HEK293 (cell line): ENCODE measurements around the gene FSTL4.

Source experiments
- CTCF ChIA-PET: fragments of 350-600 bp; formaldehyde crosslinking; extraction: SDS; loops from one replicate; lab custom pipeline; 2021; ENCODE audit warnings: antibody characterized with exemption; lab: Yijun Ruan, JAX
- POLR2A ChIA-PET: fragments of 300-600 bp; formaldehyde crosslinking; extraction: SDS; loops from one replicate; lab custom pipeline; 2020; ENCODE audit warnings: antibody characterized with exemption, inconsistent platforms; lab: Yijun Ruan, JAX
- H3K27ac ChIP-seq: fragments of 200-500 bp; sonication (Bioruptor generic); 2 replicates; pipeline ENCODE4 v1.5.1; 2014; ENCODE audit warnings: low read depth, low read length, control low read depth, inconsistent platforms; ENCODE audit errors: extremely low read depth
- H3K36me3 ChIP-seq, 2 experiments: fragments of 200-500 bp in 1 of 2; sonication (Bioruptor generic) in 1 of 2; 1 replicate in 1 of 2; 2 replicates in 1 of 2; pipeline ENCODE4 v1.5.1; 2014 to 2017; ENCODE audit warnings: inconsistent platforms in 2 of 2, low read length in 2 of 2; ENCODE audit not compliant: control insufficient read depth in 2 of 2, insufficient read depth in 1 of 2
- H3K4me1 ChIP-seq: fragments of 200-500 bp; sonication (Bioruptor generic); 2 replicates; pipeline ENCODE4 v1.5.1; 2014; ENCODE audit warnings: mild to moderate bottlenecking, low read length, inconsistent platforms; ENCODE audit not compliant: control insufficient read depth, insufficient read depth
- H3K4me3 ChIP-seq: 2 replicates; pipeline ENCODE4 v1.5.1; 2011; ENCODE audit warnings: low read depth, mild to moderate bottlenecking, control low read depth, low read length, moderate library complexity
- H3K9me3 ChIP-seq: fragments of 200-500 bp; sonication (Bioruptor generic); 2 replicates; pipeline ENCODE4 v1.5.1; 2014; ENCODE audit warnings: low read depth, low read length, inconsistent platforms; ENCODE audit not compliant: control insufficient read depth, insufficient read depth
- FEZF1 ChIP-seq: fragments of 450-650 bp; formaldehyde crosslinking; IDR thresholded peaks from 2 replicates; pipeline ENCODE4 v1.5.1; 2016; ENCODE audit warnings: missing biosample characterization, missing genetic modification characterization
- HOXD13 ChIP-seq: sonication (generic); formaldehyde crosslinking; IDR thresholded peaks from 2 replicates; pipeline ENCODE4 v1.8.0; 2022; ENCODE audit warnings: missing genetic modification reagents, borderline replicate concordance
- OSR2 ChIP-seq: fragments of 450-650 bp; formaldehyde crosslinking; IDR thresholded peaks from 2 replicates; pipeline ENCODE4 v1.5.1; 2016; ENCODE audit warnings: missing biosample characterization, missing genetic modification characterization
- OVOL3 ChIP-seq: fragments of 450-650 bp; formaldehyde crosslinking; IDR thresholded peaks from 2 replicates; pipeline ENCODE4 v1.5.1; 2016; ENCODE audit warnings: missing biosample characterization, missing genetic modification characterization
- ZEB2 ChIP-seq: fragments of 450-650 bp; formaldehyde crosslinking; IDR thresholded peaks from 2 replicates; pipeline ENCODE4 v1.5.1; 2016; ENCODE audit warnings: missing biosample characterization, missing genetic modification characterization
- ZFP41 ChIP-seq: fragments of 450-650 bp; formaldehyde crosslinking; IDR thresholded peaks from 2 replicates; pipeline ENCODE4 v1.5.1; 2016; ENCODE audit warnings: missing biosample characterization, missing genetic modification characterization, borderline replicate concordance
- ZIC2 ChIP-seq: fragments of 450-650 bp; formaldehyde crosslinking; IDR thresholded peaks from 2 replicates; pipeline ENCODE4 v1.5.1; 2016; ENCODE audit warnings: missing biosample characterization, missing genetic modification characterization
- ZNF146 ChIP-seq: fragments of 450-650 bp; formaldehyde crosslinking; IDR thresholded peaks from 2 replicates; pipeline ENCODE4 v1.5.1; 2016; ENCODE audit warnings: missing biosample characterization, missing genetic modification characterization
- ZNF184 ChIP-seq: fragments of 450-650 bp; IDR thresholded peaks from 2 replicates; pipeline ENCODE4 v1.5.1; 2018; ENCODE audit warnings: missing biosample characterization, mild to moderate bottlenecking, missing genetic modification characterization
- ZNF202 ChIP-seq: fragments of 450-650 bp; formaldehyde crosslinking; IDR thresholded peaks from 2 replicates; pipeline ENCODE4 v1.5.1; 2016; ENCODE audit warnings: missing biosample characterization, missing genetic modification characterization, borderline replicate concordance
- ZNF274 ChIP-seq, 2 experiments: fragments of 200-500 bp in 1 of 2; fragments of 450-650 bp in 1 of 2; sonication (Bioruptor generic) in 1 of 2; formaldehyde crosslinking in 1 of 2; IDR thresholded peaks; 2 replicates each; pipeline versions ENCODE4 v1.5.1 to v1.6.1; 2014 to 2016; ENCODE audit warnings: borderline replicate concordance in 1 of 2, inconsistent platforms in 1 of 2, low read length in 1 of 2, missing biosample characterization in 1 of 2, missing genetic modification characterization in 1 of 2
- ZNF335 ChIP-seq: fragments of 450-650 bp; formaldehyde crosslinking; conservative IDR thresholded peaks from 2 replicates; pipeline ENCODE4 v1.5.1; 2016; ENCODE audit warnings: missing biosample characterization, missing genetic modification characterization
- ZNF423 ChIP-seq: fragments of 450-650 bp; formaldehyde crosslinking; IDR thresholded peaks from 2 replicates; pipeline ENCODE4 v1.5.1; 2016; ENCODE audit warnings: missing biosample characterization, missing genetic modification characterization
- ZNF473 ChIP-seq: fragments of 450-650 bp; formaldehyde crosslinking; IDR thresholded peaks from 2 replicates; pipeline ENCODE4 v1.5.1; 2017; ENCODE audit warnings: missing biosample characterization, missing genetic modification characterization
- ZNF48 ChIP-seq: fragments of 450-650 bp; formaldehyde crosslinking; IDR thresholded peaks from 2 replicates; pipeline ENCODE4 v1.5.1; 2016; ENCODE audit warnings: missing biosample characterization, missing genetic modification characterization
- ZNF501 ChIP-seq: fragments of 450-650 bp; formaldehyde crosslinking; IDR thresholded peaks from 2 replicates; pipeline ENCODE4 v1.5.1; 2016; ENCODE audit warnings: missing biosample characterization, missing genetic modification characterization
- ZNF558 ChIP-seq: fragments of 450-650 bp; formaldehyde crosslinking; IDR thresholded peaks from 2 replicates; pipeline ENCODE4 v1.5.1; 2016; ENCODE audit warnings: missing biosample characterization, missing genetic modification characterization
- ZNF610 ChIP-seq: fragments of 450-650 bp; formaldehyde crosslinking; IDR thresholded peaks from 2 replicates; pipeline ENCODE4 v1.5.1; 2016; ENCODE audit warnings: missing biosample characterization, missing genetic modification characterization, borderline replicate concordance
- ZNF629 ChIP-seq: fragments of 450-650 bp; formaldehyde crosslinking; IDR thresholded peaks from 2 replicates; pipeline ENCODE4 v1.5.1; 2017; ENCODE audit warnings: missing biosample characterization, missing genetic modification characterization
- ZNF768 ChIP-seq: fragments of 450-650 bp; formaldehyde crosslinking; IDR thresholded peaks from 2 replicates; pipeline ENCODE4 v1.5.1; 2018; ENCODE audit warnings: missing biosample characterization, mild to moderate bottlenecking, missing genetic modification characterization
- ZSCAN23 ChIP-seq: fragments of 450-650 bp; formaldehyde crosslinking; IDR thresholded peaks from 2 replicates; pipeline ENCODE4 v1.5.1; 2016; ENCODE audit warnings: missing biosample characterization, missing genetic modification characterization
- TF ChIP-seq, protein P1 (sequence below): fragments of 450-650 bp; formaldehyde crosslinking; IDR thresholded peaks from 2 replicates; pipeline ENCODE4 v1.5.1; 2016; ENCODE audit warnings: missing biosample characterization, missing genetic modification characterization
- TF ChIP-seq, protein P2 (sequence below): fragments of 450-650 bp; formaldehyde crosslinking; IDR thresholded peaks from 2 replicates; pipeline ENCODE4 v1.5.1; 2016; ENCODE audit warnings: missing biosample characterization, missing genetic modification characterization, borderline replicate concordance

Gene FSTL4

DNA sequence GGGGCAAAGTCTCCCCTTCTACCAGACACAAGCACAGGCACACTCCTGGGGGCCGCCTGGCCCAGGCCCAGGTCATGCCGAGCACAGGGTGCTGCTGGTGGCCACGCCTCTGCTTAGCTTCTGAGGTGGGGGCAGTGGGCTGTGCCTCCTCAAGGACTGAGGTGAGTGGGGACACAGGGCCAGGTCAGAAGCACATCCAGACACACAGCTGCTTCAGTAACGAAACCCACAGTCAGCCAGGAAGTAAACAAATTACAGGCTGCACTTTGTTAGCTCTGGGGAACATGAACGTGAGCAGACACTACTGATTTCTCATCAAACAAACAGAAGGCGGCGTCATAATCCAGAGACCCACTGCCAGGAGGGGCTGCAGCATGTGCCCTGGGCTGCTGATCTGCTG is 368.1 kb downstream of the FSTL4 start (continued):
- TF ChIP-seq ZIC2: peak; percentile 43

DNA sequence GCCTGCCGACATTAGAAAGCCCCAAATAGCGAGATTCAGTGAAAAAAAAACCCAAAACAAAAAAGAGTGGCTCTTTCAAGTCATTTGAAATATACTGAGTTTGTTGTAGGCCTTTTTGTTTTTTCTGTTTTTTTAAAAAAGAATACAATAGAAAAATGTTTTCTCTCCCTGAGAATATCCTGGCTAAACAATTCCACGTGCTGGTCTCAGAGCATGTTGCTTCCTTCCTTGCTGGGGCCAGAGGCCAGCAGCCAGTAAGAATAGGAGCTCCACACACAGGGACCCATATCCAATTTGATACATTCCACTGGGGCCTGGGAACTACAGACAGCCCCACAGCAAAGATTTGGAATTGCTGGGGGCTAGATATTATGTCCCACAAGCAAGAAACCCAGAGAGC is 369.1 kb downstream of the FSTL4 start:
- no peaks in the 10 kb centered on the region for H3K36me3 ChIP-seq
- peaks cover 10% of the 10 kb centered on the region for H3K4me1 ChIP-seq
- no peak overlapping the region for H3K27ac ChIP-seq
- H3K4me3 ChIP-seq: no peak overlapping the region
- ChIA-PET CTCF (interaction anchor here (1.2 kb wide), 1 partner anchor 132 kb away, joined by 3 read pairs; no protein-coding TSS in a partner anchor), POLR2A (no interaction called here)
- no peak for TF ChIP-seq OVOL3 (tag by site-specific recombination)
- H3K9me3 ChIP-seq: no peaks in the 10 kb centered on the region

DNA sequence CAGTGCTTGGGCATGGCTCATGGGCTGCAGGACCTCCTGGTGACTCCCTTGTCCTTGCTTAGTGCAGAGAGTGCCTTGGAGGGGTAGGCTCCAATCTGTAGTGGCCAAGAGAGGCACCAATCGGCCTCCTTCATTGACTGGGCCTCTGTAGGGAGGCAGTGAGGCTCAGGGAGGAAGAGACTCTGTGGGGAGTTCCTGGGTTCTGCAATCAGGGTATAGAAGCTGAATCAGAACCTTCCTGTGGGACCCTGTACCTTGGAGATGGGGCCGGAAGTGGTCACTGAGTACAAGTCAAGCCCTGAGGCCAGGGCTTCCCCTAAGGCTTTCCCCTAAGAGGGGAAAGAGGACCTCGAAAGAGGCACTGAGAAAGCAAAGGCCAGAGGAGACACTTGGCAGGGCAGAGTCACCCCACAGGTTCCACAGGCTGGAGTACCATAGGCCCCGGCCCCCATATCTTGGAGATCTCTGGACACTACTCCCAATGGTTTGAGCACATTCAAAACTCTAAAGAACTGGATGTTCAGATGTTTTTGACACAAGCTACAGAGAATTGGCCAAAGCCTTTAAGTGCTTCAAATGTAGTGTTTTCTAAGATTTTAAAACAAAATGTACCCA is 370.0 kb downstream of the FSTL4 start:
- ChIA-PET POLR2A (no interaction called here), CTCF (interaction anchor here (1.2 kb wide), 1 partner anchor 131 kb away, joined by 3 read pairs; no protein-coding TSS in a partner anchor)
- Histone ChIP-seq H3K4me3 (no peak overlapping the region), H3K27ac (no peak overlapping the region), H3K4me1 (peaks cover 10% of the 10 kb centered on the region)
- no peak for TF ChIP-seq FEZF1 (tag by site-specific recombination)
- TF ChIP-seq, protein P1, sequence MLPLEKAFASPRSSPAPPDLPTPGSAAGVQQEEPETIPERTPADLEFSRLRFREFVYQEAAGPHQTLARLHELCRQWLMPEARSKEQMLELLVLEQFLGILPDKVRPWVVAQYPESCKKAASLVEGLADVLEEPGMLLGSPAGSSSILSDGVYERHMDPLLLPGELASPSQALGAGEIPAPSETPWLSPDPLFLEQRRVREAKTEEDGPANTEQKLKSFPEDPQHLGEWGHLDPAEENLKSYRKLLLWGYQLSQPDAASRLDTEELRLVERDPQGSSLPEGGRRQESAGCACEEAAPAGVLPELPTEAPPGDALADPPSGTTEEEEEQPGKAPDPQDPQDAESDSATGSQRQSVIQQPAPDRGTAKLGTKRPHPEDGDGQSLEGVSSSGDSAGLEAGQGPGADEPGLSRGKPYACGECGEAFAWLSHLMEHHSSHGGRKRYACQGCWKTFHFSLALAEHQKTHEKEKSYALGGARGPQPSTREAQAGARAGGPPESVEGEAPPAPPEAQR (tag by site-specific recombination): no peak
- TF ChIP-seq ZEB2: no peak
- no peak for TF ChIP-seq ZNF335 (tag by site-specific recombination)
- TF ChIP-seq ZFP41: no peak
- TF ChIP-seq, protein P2, sequence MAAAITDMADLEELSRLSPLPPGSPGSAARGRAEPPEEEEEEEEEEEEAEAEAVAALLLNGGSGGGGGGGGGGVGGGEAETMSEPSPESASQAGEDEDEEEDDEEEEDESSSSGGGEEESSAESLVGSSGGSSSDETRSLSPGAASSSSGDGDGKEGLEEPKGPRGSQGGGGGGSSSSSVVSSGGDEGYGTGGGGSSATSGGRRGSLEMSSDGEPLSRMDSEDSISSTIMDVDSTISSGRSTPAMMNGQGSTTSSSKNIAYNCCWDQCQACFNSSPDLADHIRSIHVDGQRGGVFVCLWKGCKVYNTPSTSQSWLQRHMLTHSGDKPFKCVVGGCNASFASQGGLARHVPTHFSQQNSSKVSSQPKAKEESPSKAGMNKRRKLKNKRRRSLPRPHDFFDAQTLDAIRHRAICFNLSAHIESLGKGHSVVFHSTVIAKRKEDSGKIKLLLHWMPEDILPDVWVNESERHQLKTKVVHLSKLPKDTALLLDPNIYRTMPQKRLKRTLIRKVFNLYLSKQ (tag by site-specific recombination): no peak
- no peak for TF ChIP-seq ZSCAN23 (tag by site-specific recombination)
- TF ChIP-seq ZNF184 (tag by site-specific recombination): no peak
- no peak for TF ChIP-seq ZNF202
- no peak for TF ChIP-seq ZNF558
- TF ChIP-seq, all 188 proteins: peak for 0
- no peaks in the 10 kb centered on the region for H3K36me3 ChIP-seq
- H3K9me3 ChIP-seq: no peaks in the 10 kb centered on the region

DNA sequence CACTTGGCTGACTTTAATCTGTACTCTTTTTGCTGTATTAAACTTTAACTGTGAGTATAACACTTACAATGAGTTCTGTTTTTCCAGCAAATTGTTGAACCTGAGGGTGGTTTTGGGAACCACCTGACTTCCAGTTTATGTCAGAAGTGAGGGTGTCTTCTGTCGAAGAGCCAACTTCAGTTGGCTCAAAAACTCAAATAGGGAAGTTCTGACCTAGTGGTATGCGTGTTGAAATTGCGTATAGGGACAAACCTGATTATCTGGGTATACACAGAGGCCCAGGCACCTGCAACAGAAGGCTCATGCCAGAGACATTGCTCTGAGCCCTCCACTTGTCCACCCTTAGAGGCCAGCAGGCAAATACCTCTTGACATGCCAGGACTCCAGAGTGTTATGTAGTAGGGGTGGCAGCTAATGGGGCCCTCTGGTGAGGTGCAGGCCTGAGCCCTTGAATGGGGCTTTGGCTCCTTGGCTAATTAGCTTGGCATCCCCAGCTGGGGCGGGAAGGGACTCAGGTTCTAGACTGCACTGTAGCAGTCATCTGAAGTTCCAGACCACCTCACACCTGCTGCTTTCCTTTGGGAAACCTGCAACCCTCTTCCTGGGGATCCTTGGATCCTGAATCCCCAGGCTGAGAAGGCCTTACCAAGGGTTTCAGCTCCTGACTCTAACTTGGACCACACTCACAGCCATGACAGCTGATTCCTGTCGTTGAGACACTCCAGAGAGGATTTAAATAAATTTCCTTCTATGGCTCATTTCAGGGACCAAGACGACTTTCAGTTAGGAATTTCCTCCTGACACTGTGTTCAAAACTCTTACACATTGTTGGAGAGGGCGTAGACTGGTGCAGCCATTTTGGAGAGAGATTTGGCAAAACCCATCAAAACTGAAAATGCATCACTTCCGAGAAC is 370.9 kb downstream of the FSTL4 start:
- no peak overlapping the region for H3K27ac ChIP-seq
- CTCF ChIA-PET: interaction anchor here (1.0 kb wide), 1 partner anchor 130 kb away, joined by 5 read pairs; no protein-coding TSS in a partner anchor

More for the DNA sequence above, 370.9 kb downstream of the FSTL4 start:
- H3K36me3 ChIP-seq: no peaks in the 10 kb centered on the region
- no peaks in the 10 kb centered on the region for H3K9me3 ChIP-seq
- peaks cover 10% of the 10 kb centered on the region for H3K4me1 ChIP-seq
- H3K4me3 ChIP-seq: no peak overlapping the region
- POLR2A ChIA-PET: interaction anchor here (1.3 kb wide), 1 partner anchor 15 kb away, joined by 4 read pairs; no protein-coding TSS in a partner anchor
- no peak for TF ChIP-seq ZNF146 (tag by site-specific recombination)
- no peak for TF ChIP-seq OSR2
- no peak for TF ChIP-seq ZNF473
- no peak for TF ChIP-seq HOXD13 (CRISPR knock-in tag)
- no peak for TF ChIP-seq ZNF629 (tag by site-specific recombination)
- no peak for TF ChIP-seq ZNF501
- TF ChIP-seq ZNF274 (IDR thresholded peaks at IDR 0.05; ENCODE audit: low read length): no peak
- no peak for TF ChIP-seq ZNF274 (tag by site-specific recombination; IDR thresholded peaks at IDR 0.05; ENCODE audit: borderline replicate concordance)
- no peak for TF ChIP-seq ZNF335 (tag by site-specific recombination)
- TF ChIP-seq ZNF610: no peak
- no peak for TF ChIP-seq ZNF48 (tag by site-specific recombination)
- TF ChIP-seq ZNF423: no peak
- no peak for TF ChIP-seq ZNF768 (tag by site-specific recombination)
